GM19467 (cell line): ENCODE measurements around the gene DAB2.
"Not testable (repeated sequence)": the region's sequence is repeated elsewhere in the genome, so short reads cannot be mapped to it uniquely, and the experiment has no call there.

Experiments
- ATAC-seq: cut with Tn5 transposase; IDR thresholded peaks from one replicate; pipeline ENCODE4 v1.9.1; 2021; ENCODE audit warnings: mild to moderate bottlenecking, moderate library complexity; ENCODE audit not compliant: unreplicated experiment

The DAB2 gene

GRCh38 chr5:39422728-39423285 is 2.0 kb downstream of the DAB2 start:
- ATAC-seq = no peak

- ATAC-seq = no peak
Measured at GRCh38 chr5:39422036-39422606, 2.7 kb downstream of the DAB2 start.

- no peak for ATAC-seq
Measured at GRCh38 chr5:39420482-39421145, 4.2 kb downstream of the DAB2 start.

GRCh38 chr5:39419796-39420195 is 5.0 kb downstream of the DAB2 start:
- no peak for ATAC-seq

GRCh38 chr5:39417979-39418378 is 6.8 kb downstream of the DAB2 start:
- no peak for ATAC-seq

- no peak for ATAC-seq
Measured at GRCh38 chr5:39415201-39415600, 9.6 kb downstream of the DAB2 start.

GRCh38 chr5:39414426-39414825 is 10.4 kb downstream of the DAB2 start:
- no peak for ATAC-seq

GRCh38 chr5:39413771-39414170 is 11.0 kb downstream of the DAB2 start:
- no peak for ATAC-seq

- no peak for ATAC-seq
Measured at GRCh38 chr5:39412721-39413394, 11.9 kb downstream of the DAB2 start.

- ATAC-seq = no peak
Measured at GRCh38 chr5:39411985-39412384, 12.8 kb downstream of the DAB2 start.

- no peak for ATAC-seq
Measured at GRCh38 chr5:39411061-39411460, 13.7 kb downstream of the DAB2 start.

GRCh38 chr5:39409033-39409432 is 15.7 kb downstream of the DAB2 start:
- no peak for ATAC-seq

GRCh38 chr5:39405083-39405843 is 19.5 kb downstream of the DAB2 start:
- no peak for ATAC-seq

GRCh38 chr5:39403761-39404160 is 21.0 kb downstream of the DAB2 start:
- ATAC-seq = not testable (repeated sequence)

GRCh38 chr5:39402140-39402539 is 22.6 kb downstream of the DAB2 start:
- not testable (repeated sequence) for ATAC-seq

GRCh38 chr5:39400713-39401578 is 23.8 kb downstream of the DAB2 start:
- ATAC-seq = no peak

- ATAC-seq = no peak
Measured at GRCh38 chr5:39399135-39400036, 25.4 kb downstream of the DAB2 start.

- ATAC-seq = no peak
Measured at GRCh38 chr5:39396843-39397242, 27.9 kb downstream of the DAB2 start.

- no peak for ATAC-seq
Measured at GRCh38 chr5:39395521-39395920, 29.3 kb downstream of the DAB2 start.
